ENCODE results near the gene HADHA.

DNA sequence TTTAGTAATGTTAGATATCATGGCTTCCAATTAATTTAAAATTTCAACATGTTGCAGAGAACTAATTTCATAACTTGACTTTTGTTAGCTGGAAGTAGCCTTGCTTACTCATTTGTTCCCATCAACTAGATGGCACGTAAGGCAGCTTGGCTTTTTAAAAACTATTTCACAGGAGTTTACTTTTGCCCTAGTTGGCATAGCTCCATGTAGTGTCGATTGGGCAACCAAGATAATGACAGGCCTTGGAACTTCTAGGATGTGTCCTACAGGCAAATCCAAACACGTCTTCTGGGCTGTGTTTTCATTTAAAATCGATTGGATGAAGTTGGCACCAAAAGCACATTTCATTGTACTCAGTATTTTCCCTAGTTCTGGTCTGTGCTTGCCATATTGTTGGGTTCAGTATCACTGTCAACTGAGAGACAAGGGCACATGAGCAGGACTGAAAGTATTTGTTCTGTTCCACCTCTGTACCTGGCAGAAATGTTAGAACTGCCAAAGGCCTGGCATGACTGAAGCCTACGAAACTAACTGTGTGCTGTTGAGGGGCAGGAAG is 29.7 kb upstream of the HADHA start:
- TF ChIP-seq EZH2phosphoT487 (IDR thresholded peaks at IDR 0.05; ENCODE audit: borderline replicate concordance, low read depth) (no peak), CTCF (IDR thresholded peaks at IDR 0.05) (no peak), RAD21 (IDR thresholded peaks at IDR 0.05; ENCODE audit: low read length) (no peak), YY1 (IDR thresholded peaks at IDR 0.05; ENCODE audit: low read depth) (no peak), POLR2AphosphoS5 (IDR thresholded peaks at IDR 0.05; ENCODE audit: low read depth, low read length) (no peak), CHD2 (IDR thresholded peaks at IDR 0.05; ENCODE audit: low read length, partially characterized antibody) (no peak), SMC3 (IDR thresholded peaks at IDR 0.05; ENCODE audit: low read depth, low read length) (no peak), PBX3 (IDR thresholded peaks at IDR 0.05) (no peak), EP300 (IDR thresholded peaks at IDR 0.05; ENCODE audit: borderline replicate concordance in 1 of 2, low read depth in 1 of 2, low read length in 1 of 2) (no peak), USF2 (IDR thresholded peaks at IDR 0.05; ENCODE audit: borderline replicate concordance, low read depth, low read length) (no peak)
- TF ChIP-seq, protein P1, sequence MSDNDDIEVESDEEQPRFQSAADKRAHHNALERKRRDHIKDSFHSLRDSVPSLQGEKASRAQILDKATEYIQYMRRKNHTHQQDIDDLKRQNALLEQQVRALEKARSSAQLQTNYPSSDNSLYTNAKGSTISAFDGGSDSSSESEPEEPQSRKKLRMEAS (IDR thresholded peaks at IDR 0.05; ENCODE audit: low read depth): no peak
- TF ChIP-seq, protein P2, sequence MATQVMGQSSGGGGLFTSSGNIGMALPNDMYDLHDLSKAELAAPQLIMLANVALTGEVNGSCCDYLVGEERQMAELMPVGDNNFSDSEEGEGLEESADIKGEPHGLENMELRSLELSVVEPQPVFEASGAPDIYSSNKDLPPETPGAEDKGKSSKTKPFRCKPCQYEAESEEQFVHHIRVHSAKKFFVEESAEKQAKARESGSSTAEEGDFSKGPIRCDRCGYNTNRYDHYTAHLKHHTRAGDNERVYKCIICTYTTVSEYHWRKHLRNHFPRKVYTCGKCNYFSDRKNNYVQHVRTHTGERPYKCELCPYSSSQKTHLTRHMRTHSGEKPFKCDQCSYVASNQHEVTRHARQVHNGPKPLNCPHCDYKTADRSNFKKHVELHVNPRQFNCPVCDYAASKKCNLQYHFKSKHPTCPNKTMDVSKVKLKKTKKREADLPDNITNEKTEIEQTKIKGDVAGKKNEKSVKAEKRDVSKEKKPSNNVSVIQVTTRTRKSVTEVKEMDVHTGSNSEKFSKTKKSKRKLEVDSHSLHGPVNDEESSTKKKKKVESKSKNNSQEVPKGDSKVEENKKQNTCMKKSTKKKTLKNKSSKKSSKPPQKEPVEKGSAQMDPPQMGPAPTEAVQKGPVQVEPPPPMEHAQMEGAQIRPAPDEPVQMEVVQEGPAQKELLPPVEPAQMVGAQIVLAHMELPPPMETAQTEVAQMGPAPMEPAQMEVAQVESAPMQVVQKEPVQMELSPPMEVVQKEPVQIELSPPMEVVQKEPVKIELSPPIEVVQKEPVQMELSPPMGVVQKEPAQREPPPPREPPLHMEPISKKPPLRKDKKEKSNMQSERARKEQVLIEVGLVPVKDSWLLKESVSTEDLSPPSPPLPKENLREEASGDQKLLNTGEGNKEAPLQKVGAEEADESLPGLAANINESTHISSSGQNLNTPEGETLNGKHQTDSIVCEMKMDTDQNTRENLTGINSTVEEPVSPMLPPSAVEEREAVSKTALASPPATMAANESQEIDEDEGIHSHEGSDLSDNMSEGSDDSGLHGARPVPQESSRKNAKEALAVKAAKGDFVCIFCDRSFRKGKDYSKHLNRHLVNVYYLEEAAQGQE (IDR thresholded peaks at IDR 0.05; ENCODE audit: low read depth, low read length): no peak

Measured in SK-N-SH (cell line).